ENCODE measurements around the gene MRPL46.

DNA sequence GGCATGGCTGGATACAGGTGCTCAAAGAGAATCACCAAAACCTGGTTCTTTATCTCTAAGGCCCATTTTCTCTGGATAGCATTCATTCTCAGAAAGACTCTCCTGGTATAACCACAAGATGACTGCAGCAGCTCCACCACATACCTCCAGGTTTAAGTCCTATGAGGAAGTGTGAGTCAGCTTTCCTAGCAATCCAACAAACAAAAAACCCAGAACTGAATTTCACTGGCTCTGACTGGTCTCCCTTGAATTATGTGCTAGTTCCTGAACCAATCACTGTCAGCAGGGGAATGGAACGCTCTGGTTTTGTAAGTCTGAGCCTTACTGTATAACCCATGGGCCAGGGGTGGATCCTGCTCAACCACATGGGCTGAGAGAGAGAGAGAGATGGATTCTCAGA, 27.2 kb downstream of the MRPL46 start:
- TF ChIP-seq, protein P1, sequence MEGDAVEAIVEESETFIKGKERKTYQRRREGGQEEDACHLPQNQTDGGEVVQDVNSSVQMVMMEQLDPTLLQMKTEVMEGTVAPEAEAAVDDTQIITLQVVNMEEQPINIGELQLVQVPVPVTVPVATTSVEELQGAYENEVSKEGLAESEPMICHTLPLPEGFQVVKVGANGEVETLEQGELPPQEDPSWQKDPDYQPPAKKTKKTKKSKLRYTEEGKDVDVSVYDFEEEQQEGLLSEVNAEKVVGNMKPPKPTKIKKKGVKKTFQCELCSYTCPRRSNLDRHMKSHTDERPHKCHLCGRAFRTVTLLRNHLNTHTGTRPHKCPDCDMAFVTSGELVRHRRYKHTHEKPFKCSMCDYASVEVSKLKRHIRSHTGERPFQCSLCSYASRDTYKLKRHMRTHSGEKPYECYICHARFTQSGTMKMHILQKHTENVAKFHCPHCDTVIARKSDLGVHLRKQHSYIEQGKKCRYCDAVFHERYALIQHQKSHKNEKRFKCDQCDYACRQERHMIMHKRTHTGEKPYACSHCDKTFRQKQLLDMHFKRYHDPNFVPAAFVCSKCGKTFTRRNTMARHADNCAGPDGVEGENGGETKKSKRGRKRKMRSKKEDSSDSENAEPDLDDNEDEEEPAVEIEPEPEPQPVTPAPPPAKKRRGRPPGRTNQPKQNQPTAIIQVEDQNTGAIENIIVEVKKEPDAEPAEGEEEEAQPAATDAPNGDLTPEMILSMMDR (conservative IDR thresholded peaks at IDR 0.05; ENCODE audit: low read length) = no peak
- no peak for TF ChIP-seq EZH2phosphoT487 (IDR thresholded peaks at IDR 0.05; ENCODE audit: borderline replicate concordance)

All from Loucy (cell line).